Liver (tissue), 9 donors: ENCODE measurements around the gene PAPPA2. TPM values are rescaled to one million over a fixed set of nuclear protein-coding genes. Genes with fewer than 3 reads are reported as not detected.

Source experiments
- DNase-seq: peaks from one replicate; pipeline ENCODE4 v3.0.0-alpha.2; 2017; ENCODE audit warnings: low spot score
- H3K27ac ChIP-seq, 2 donors: one replicate each; pipeline ENCODE4 v1.7.0; 2013; ENCODE audit warnings: inconsistent platforms in 2 of 2, low read length in 2 of 2, control low read depth in 1 of 2, low read depth in 1 of 2, mild to moderate bottlenecking in 1 of 2
- H3K27me3 ChIP-seq, 4 donors: one replicate each; pipeline versions ENCODE4 v1.6.1 to v1.7.0; 2013; ENCODE audit warnings: low read length in 3 of 4, inconsistent platforms in 1 of 4, mild to moderate bottlenecking in 1 of 4, moderate library complexity in 1 of 4; ENCODE audit not compliant: control insufficient read depth in 4 of 4, insufficient read depth in 4 of 4
- H3K36me3 ChIP-seq, 4 donors: one replicate each; pipeline versions ENCODE4 v1.6.1 to v1.7.0; 2013; ENCODE audit warnings: low read length in 3 of 4, mild to moderate bottlenecking in 3 of 4, low read depth in 1 of 4, moderate library complexity in 1 of 4; ENCODE audit not compliant: control insufficient read depth in 4 of 4, insufficient read depth in 3 of 4
- H3K4me1 ChIP-seq, 4 donors: one replicate each; pipeline versions ENCODE4 v1.6.1 to v1.7.0; 2013; ENCODE audit warnings: low read length in 3 of 4, mild to moderate bottlenecking in 3 of 4, moderate library complexity in 1 of 4; ENCODE audit not compliant: control insufficient read depth in 4 of 4, insufficient read depth in 4 of 4
- H3K4me3 ChIP-seq, 3 donors: one replicate each; pipeline versions ENCODE4 v1.6.1 to v1.7.0; 2013; ENCODE audit warnings: low read length in 3 of 3, control low read depth in 1 of 3, low read depth in 1 of 3, mild to moderate bottlenecking in 1 of 3
- H3K9ac ChIP-seq, 2 donors: one replicate each; pipeline ENCODE4 v1.7.0; 2013; ENCODE audit warnings: low read length in 2 of 2, mild to moderate bottlenecking in 2 of 2, moderate library complexity in 2 of 2, control low read depth in 1 of 2, low read depth in 1 of 2
- H3K9me3 ChIP-seq, 4 donors: one replicate each; pipeline versions ENCODE4 v1.6.1 to v1.7.0; 2013; ENCODE audit warnings: low read length in 3 of 4; ENCODE audit not compliant: control insufficient read depth in 4 of 4
- CTCF ChIP-seq: fragments of 150-350 bp; IDR thresholded peaks from 2 replicates; pipeline ENCODE4 v1.5.1; 2017; ENCODE audit warnings: improper control_type of control experiment, low read depth, low read length; ENCODE audit not compliant: missing input control
- EGR1 ChIP-seq, 2 donors: IDR thresholded peaks; 2 replicates each; pipeline ENCODE4 v1.6.1; 2016 to 2018; ENCODE audit warnings: antibody characterized with exemption in 2 of 2, low read depth in 2 of 2
- FOXA1 ChIP-seq: IDR thresholded peaks from 2 replicates; pipeline ENCODE4 v1.6.1; 2016; ENCODE audit warnings: antibody characterized with exemption
- FOXA2 ChIP-seq: IDR thresholded peaks from 2 replicates; pipeline ENCODE4 v1.6.1; 2016; ENCODE audit warnings: antibody characterized with exemption
- GABPA ChIP-seq, 2 donors: IDR thresholded peaks in 1 of 2; conservative IDR thresholded peaks in 1 of 2; 2 replicates each; pipeline ENCODE4 v1.6.1; 2016; ENCODE audit warnings: antibody characterized with exemption in 2 of 2, mild to moderate bottlenecking in 1 of 2, moderate library complexity in 1 of 2
- HNF4A ChIP-seq, 2 donors: conservative IDR thresholded peaks; 2 replicates each; pipeline ENCODE4 v1.6.1; 2016; ENCODE audit warnings: antibody characterized with exemption in 2 of 2, mild to moderate bottlenecking in 2 of 2
- HNF4G ChIP-seq: IDR thresholded peaks from 2 replicates; pipeline ENCODE4 v1.6.1; 2016; ENCODE audit warnings: antibody characterized with exemption
- JUND ChIP-seq, 2 donors: IDR thresholded peaks; 2 replicates each; pipeline ENCODE4 v1.6.1; 2016; ENCODE audit warnings: antibody characterized with exemption in 2 of 2
- NR2F2 ChIP-seq: IDR thresholded peaks from 2 replicates; pipeline ENCODE4 v1.6.1; 2016; ENCODE audit warnings: antibody characterized with exemption
- RAD21 ChIP-seq, 2 donors: IDR thresholded peaks; 2 replicates each; pipeline ENCODE4 v1.6.1; 2016; ENCODE audit warnings: antibody characterized with exemption in 2 of 2, mild to moderate bottlenecking in 2 of 2
- RXRA ChIP-seq, 2 donors: IDR thresholded peaks; 2 replicates each; pipeline ENCODE4 v1.6.1; 2017 to 2018; ENCODE audit warnings: antibody characterized with exemption in 2 of 2, mild to moderate bottlenecking in 1 of 2
- SP1 ChIP-seq: IDR thresholded peaks from 2 replicates; pipeline ENCODE4 v1.6.1; 2018; ENCODE audit warnings: antibody characterized with exemption, mild to moderate bottlenecking
- TAF1 ChIP-seq: conservative IDR thresholded peaks from 2 replicates; pipeline ENCODE4 v1.6.1; 2016; ENCODE audit warnings: antibody characterized with exemption, mild to moderate bottlenecking
- YY1 ChIP-seq: IDR thresholded peaks from 2 replicates; pipeline ENCODE4 v1.6.1; 2016; ENCODE audit warnings: antibody characterized with exemption, mild to moderate bottlenecking
- ZBTB33 ChIP-seq: IDR thresholded peaks from 2 replicates; pipeline ENCODE4 v1.6.1; 2016; ENCODE audit warnings: antibody characterized with exemption
- WGBS: extraction: QIAGEN DNeasy Blood & Tissue Kit; methylation state at CpG from one replicate; pipeline ENCODE4 v1.1.7; 2013; 5-methylcytosine and 5-hydroxymethylcytosine counted together
- polyA plus RNA-seq, 2 donors: library from polyadenylated mRNA; stranded (reverse) in 1 of 2; unstranded in 1 of 2; fragments of 200-250 nt in 1 of 2; fragments of >200 nt in 1 of 2; fragmentation: Nextera tagmentation in 1 of 2; extraction: Ambion mirVana in 1 of 2; gene quantifications; one replicate each; pipeline versions ENCODE4 v1.2.1 to v1.2.3, GENCODE V29; 2013 to 2015
- total RNA-seq, 2 donors: library from RNA; depleted of rRNA; stranded (reverse); fragments of >200 nt; gene quantifications; one replicate each; pipeline ENCODE4 v1.2.3, GENCODE V29; 2014
- TF ChIP-seq, protein P1 (sequence below): IDR thresholded peaks from 2 replicates; pipeline ENCODE4 v1.6.1; 2016; ENCODE audit warnings: antibody characterized with exemption
- TF ChIP-seq, protein P2 (sequence below): IDR thresholded peaks from 2 replicates; pipeline ENCODE4 v1.6.1; 2016; ENCODE audit warnings: antibody characterized with exemption, mild to moderate bottlenecking
- TF ChIP-seq, protein P3 (sequence below): IDR thresholded peaks from 2 replicates; pipeline ENCODE4 v1.6.1; 2016; ENCODE audit warnings: antibody characterized with exemption
- donor health status: healthy.
- donor health status: healthy.
- donor health status: healthy.
- donor health status: healthy.
- donor health status: healthy.

The PAPPA2 gene
- total and polyA plus RNA-seq, 4 donors, result 0.19 to 27.2 (median 13.4) TPM

DNA sequence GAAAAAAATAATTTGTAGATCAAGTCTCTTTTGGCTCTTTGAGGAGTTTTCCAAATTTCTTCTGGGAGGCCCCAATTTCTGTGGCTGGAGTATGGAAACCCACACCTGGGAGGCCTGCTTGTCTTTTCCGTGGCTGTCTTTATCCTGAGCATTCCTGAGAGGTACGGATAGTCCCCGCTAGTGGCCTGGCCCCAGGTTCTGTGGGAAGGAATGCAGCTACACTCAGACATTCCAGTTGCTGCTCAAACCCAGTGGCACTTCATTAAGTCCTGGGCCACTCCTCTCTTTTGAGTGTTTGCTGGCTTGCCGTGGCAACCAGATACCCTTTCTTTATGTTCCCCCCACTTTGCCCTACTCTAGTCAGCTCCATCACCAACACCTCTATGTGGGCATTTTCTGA, 391.1 kb downstream of the PAPPA2 start:
- WGBS, result 92% methylated on average over 4 of the region's 4 CpGs
- no peak overlapping the region for H3K27ac ChIP-seq
- no peaks in the 10 kb centered on the region for H3K9me3 ChIP-seq
- H3K4me1 ChIP-seq, result no peaks in the 10 kb centered on the region
- no peak overlapping the region for H3K9ac ChIP-seq
- DNase-seq, result no peak
- no peaks in the 10 kb centered on the region for H3K27me3 ChIP-seq
- H3K36me3 ChIP-seq, result no peaks in the 10 kb centered on the region
- H3K4me3 ChIP-seq, result no peak overlapping the region
- TF ChIP-seq, protein P1, sequence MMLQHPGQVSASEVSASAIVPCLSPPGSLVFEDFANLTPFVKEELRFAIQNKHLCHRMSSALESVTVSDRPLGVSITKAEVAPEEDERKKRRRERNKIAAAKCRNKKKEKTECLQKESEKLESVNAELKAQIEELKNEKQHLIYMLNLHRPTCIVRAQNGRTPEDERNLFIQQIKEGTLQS, result no peak
- TF ChIP-seq TAF1, result no peak
- no peak for TF ChIP-seq SP1
- no peak for TF ChIP-seq FOXA2
- no peak for TF ChIP-seq CTCF
- no peak for TF ChIP-seq GABPA (IDR thresholded peaks at IDR 0.05 in 1 of 2, conservative IDR thresholded peaks at IDR 0.05 in 1 of 2)
- TF ChIP-seq HNF4A (conservative IDR thresholded peaks at IDR 0.05), result no peak
- no peak for TF ChIP-seq YY1
- TF ChIP-seq FOXA1, result no peak
- TF ChIP-seq, protein P2, sequence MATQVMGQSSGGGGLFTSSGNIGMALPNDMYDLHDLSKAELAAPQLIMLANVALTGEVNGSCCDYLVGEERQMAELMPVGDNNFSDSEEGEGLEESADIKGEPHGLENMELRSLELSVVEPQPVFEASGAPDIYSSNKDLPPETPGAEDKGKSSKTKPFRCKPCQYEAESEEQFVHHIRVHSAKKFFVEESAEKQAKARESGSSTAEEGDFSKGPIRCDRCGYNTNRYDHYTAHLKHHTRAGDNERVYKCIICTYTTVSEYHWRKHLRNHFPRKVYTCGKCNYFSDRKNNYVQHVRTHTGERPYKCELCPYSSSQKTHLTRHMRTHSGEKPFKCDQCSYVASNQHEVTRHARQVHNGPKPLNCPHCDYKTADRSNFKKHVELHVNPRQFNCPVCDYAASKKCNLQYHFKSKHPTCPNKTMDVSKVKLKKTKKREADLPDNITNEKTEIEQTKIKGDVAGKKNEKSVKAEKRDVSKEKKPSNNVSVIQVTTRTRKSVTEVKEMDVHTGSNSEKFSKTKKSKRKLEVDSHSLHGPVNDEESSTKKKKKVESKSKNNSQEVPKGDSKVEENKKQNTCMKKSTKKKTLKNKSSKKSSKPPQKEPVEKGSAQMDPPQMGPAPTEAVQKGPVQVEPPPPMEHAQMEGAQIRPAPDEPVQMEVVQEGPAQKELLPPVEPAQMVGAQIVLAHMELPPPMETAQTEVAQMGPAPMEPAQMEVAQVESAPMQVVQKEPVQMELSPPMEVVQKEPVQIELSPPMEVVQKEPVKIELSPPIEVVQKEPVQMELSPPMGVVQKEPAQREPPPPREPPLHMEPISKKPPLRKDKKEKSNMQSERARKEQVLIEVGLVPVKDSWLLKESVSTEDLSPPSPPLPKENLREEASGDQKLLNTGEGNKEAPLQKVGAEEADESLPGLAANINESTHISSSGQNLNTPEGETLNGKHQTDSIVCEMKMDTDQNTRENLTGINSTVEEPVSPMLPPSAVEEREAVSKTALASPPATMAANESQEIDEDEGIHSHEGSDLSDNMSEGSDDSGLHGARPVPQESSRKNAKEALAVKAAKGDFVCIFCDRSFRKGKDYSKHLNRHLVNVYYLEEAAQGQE, result no peak
- TF ChIP-seq RAD21 (IDR thresholded peaks at IDR 0.05), result no peak
- no peak for TF ChIP-seq JUND (IDR thresholded peaks at IDR 0.05)
- no peak for TF ChIP-seq RXRA (IDR thresholded peaks at IDR 0.05)
- no peak for TF ChIP-seq NR2F2
- no peak for TF ChIP-seq EGR1 (IDR thresholded peaks at IDR 0.05; ENCODE audit: low read depth in 2 of 2)
- TF ChIP-seq, protein P3, sequence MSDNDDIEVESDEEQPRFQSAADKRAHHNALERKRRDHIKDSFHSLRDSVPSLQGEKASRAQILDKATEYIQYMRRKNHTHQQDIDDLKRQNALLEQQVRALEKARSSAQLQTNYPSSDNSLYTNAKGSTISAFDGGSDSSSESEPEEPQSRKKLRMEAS, result no peak
- TF ChIP-seq HNF4G, result no peak
- TF ChIP-seq ZBTB33, result no peak
